Hepatocyte (in vitro differentiated cells): ENCODE data around the gene DPYD.

ENCODE experiments used
- CTCF ChIP-seq: fragments of 200-600 bp; sonication (generic); IDR thresholded peaks from 2 replicates; pipeline ENCODE4 v1.5.1; 2016; ENCODE audit warnings: antibody characterized with exemption, mild to moderate bottlenecking; ENCODE audit not compliant: poor library complexity
- EZH2phosphoT487 ChIP-seq: fragments of 200-600 bp; sonication (generic); IDR thresholded peaks from one replicate; pipeline ENCODE4 v1.6.1; 2018; ENCODE audit warnings: antibody characterized with exemption, mild to moderate bottlenecking, low read depth, moderate library complexity; ENCODE audit not compliant: unreplicated experiment, severe bottlenecking

DNA sequence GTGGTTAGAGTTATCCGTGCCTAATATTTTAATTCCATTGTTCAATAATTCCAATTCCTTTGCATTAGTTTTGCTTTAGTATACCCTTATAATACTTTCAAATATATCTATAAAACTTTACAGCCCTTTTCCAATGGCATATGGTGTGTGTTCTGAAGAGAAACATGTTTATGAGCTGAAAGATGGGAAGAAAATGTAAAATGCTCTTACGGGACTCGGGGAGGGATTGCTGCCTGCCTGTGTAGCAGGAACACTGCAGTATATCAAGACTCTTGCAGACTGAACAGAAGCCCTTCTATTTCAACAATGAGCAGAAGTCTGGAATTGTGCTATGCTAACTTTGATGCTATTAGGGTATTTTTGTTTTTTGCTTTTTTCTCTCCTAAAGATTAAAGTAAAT lies 792.4 kb downstream of the DPYD start:
- no peak for TF ChIP-seq EZH2phosphoT487
- TF ChIP-seq CTCF, result no peak
